Vagina (tissue), 2 donors: ENCODE measurements around the gene TBCA. TPM values are rescaled to one million over a fixed set of nuclear protein-coding genes. Genes with fewer than 3 reads are reported as not detected.
"Not testable (repeated sequence)": the region's sequence is repeated elsewhere in the genome, so short reads cannot be mapped to it uniquely, and the experiment has no call there.

Experiments used
- DNase-seq, 2 donors: peaks; one replicate each; pipeline ENCODE4 v3.0.0-alpha.2; 2017; ENCODE audit errors: extremely low spot score in 2 of 2
- H3K27ac ChIP-seq: fragments of 200-600 bp; sonication (generic); one replicate; pipeline ENCODE4 v1.5.1; 2019
- H3K27me3 ChIP-seq: fragments of 200-600 bp; sonication (generic); one replicate; pipeline ENCODE4 v1.5.1; 2019
- H3K36me3 ChIP-seq, 2 donors: fragments of 200-600 bp; sonication (generic); one replicate each; pipeline ENCODE4 v1.5.1; 2017 to 2019
- H3K4me1 ChIP-seq: fragments of 200-600 bp; sonication (generic); one replicate; pipeline ENCODE4 v1.5.1; 2019
- H3K4me3 ChIP-seq, 2 donors: fragments of 200-600 bp; sonication (generic); 1 replicate in 1 of 2; 2 replicates in 1 of 2; pipeline ENCODE4 v1.5.1; 2016 to 2019
- H3K9me3 ChIP-seq: fragments of 200-600 bp; sonication (generic); one replicate; pipeline ENCODE4 v1.5.1; 2019
- POLR2A ChIP-seq, 2 donors: fragments of 450-650 bp; IDR thresholded peaks; one replicate each; pipeline ENCODE4 v1.6.1; 2017; ENCODE audit warnings: antibody characterized with exemption in 2 of 2, mild to moderate bottlenecking in 2 of 2, moderate library complexity in 2 of 2
- POLR2AphosphoS5 ChIP-seq, 2 donors: sonication (generic); formaldehyde crosslinking; IDR thresholded peaks; one replicate each; pipeline ENCODE4 v1.9.0; 2017; ENCODE audit warnings: antibody characterized with exemption in 2 of 2, mild to moderate bottlenecking in 2 of 2, low read depth in 1 of 2; ENCODE audit not compliant: insufficient read depth in 1 of 2
- intact Hi-C: fragments of 100-400 bp; cut with DNase I; formaldehyde crosslinking; loops from one replicate; pipeline ENCODE4 v1.15.1; 2023
- total RNA-seq: library from RNA; depleted of rRNA; stranded (reverse); fragments of >200 nt; gene quantifications from one replicate; pipeline ENCODE4 v1.2.3, GENCODE V29; 2016
- TF ChIP-seq, protein P1 (sequence below), 3 experiments: fragments of 450-650 bp in 2 of 3; fragments of 200-600 bp in 1 of 3; sonication (generic) in 1 of 3; IDR thresholded peaks; one replicate each; pipeline ENCODE4 v1.5.1; 2017 to 2019; ENCODE audit warnings: antibody characterized with exemption in 3 of 3, mild to moderate bottlenecking in 2 of 3, moderate library complexity in 2 of 3

TBCA gene
- total RNA-seq, 1 donor from 2014 or later, result 142 TPM

DNA sequence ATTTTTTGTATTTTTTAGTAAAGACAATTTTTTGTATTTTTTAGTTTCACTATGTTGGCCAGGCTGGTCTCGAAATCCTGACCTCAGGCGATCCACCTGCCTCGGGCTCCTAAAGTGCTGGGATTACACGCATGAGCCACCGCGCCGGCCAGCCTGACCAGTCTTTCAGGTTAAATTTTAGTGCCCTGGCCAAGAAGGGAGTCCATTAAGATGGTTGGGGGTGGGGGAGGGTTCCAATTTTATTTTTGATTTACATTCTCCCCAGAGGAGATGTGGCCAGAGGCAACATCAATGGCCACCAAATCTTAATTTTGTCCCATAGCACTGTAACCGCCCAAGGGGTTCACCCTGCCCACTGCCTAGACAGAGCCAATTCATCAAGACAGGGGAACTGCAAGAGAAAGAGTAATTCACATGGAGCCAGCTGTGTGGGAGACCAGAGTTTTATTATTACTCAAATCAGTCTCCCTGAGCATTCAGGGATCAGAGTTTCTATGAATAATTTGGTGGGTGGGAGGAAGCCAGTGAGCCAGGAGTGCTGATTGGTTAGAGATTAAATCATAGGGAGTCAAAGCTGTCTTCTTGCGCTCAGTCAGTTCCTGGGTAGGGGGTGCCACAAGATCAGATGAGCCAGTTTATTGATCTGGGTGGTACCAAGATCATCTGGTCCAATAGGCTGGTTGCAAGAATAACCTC, 24.7 kb downstream of the TBCA start:
- Histone ChIP-seq H3K36me3 (no peaks in the 10 kb centered on the region), H3K27ac (no peak overlapping the region), H3K27me3 (no peaks in the 10 kb centered on the region), H3K4me1 (peaks cover 13% of the 10 kb centered on the region), H3K9me3 (no peaks in the 10 kb centered on the region), H3K4me3 (no peak overlapping the region)
- intact Hi-C loops, result no loop called here
- no peak for TF ChIP-seq POLR2A (IDR thresholded peaks at IDR 0.05)
- TF ChIP-seq, protein P1, sequence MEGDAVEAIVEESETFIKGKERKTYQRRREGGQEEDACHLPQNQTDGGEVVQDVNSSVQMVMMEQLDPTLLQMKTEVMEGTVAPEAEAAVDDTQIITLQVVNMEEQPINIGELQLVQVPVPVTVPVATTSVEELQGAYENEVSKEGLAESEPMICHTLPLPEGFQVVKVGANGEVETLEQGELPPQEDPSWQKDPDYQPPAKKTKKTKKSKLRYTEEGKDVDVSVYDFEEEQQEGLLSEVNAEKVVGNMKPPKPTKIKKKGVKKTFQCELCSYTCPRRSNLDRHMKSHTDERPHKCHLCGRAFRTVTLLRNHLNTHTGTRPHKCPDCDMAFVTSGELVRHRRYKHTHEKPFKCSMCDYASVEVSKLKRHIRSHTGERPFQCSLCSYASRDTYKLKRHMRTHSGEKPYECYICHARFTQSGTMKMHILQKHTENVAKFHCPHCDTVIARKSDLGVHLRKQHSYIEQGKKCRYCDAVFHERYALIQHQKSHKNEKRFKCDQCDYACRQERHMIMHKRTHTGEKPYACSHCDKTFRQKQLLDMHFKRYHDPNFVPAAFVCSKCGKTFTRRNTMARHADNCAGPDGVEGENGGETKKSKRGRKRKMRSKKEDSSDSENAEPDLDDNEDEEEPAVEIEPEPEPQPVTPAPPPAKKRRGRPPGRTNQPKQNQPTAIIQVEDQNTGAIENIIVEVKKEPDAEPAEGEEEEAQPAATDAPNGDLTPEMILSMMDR (IDR thresholded peaks at IDR 0.05), result no peak
- TF ChIP-seq POLR2AphosphoS5 (IDR thresholded peaks at IDR 0.05; ENCODE audit: insufficient read depth in 1 of 2, low read depth in 1 of 2), result no peak
- no peak for DNase-seq

DNA sequence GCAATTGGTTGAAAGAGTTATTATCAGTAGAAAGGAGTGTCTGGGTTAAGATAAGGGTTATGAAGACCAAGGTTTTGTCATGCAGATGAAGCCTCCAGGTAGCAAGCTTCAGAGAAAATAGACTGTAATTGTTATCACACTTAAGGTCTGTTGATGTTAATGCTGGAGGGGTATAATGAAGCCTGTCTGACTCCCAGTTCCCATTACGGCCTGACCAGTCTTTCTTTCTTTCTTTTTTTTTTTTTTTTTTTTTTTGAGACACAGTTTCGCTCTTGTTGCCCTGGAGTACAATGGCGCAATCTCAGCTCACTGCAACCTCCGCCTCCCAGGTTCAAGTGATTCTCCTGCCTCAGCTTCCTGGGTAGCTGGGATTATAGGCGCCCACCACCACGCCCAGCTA, 25.2 kb downstream of the TBCA start:
- DNase-seq, H3K27me3 ChIP-seq, H3K27ac ChIP-seq, H3K9me3 ChIP-seq, H3K36me3 ChIP-seq, H3K4me3 ChIP-seq, intact Hi-C loops: not testable (repeated sequence)
- H3K4me1 ChIP-seq, result peaks cover 13% of the 10 kb centered on the region

DNA sequence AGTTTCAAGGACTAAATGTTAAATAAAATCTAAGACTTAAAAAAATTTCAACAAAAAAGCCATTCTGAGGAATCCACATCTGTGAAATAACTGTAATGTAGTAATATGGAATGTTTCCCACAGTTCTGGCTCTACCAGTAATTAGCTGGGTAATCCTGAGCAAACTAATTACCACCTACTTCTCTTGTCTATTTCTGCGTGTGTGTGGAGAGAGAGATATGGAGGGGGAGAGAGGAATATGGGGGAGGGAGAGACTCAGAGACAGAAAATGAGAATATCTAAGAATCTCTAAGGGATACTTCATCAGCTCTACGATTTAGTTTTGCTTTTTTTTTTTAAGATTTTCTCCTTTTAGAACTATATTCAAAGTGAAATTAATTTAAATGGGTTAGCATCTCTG, 28.0 kb downstream of the TBCA start:
- DNase-seq, result no peak
- Histone ChIP-seq H3K36me3 (no peaks in the 10 kb centered on the region), H3K4me3 (no peak overlapping the region), H3K9me3 (no peaks in the 10 kb centered on the region), H3K27me3 (no peaks in the 10 kb centered on the region), H3K27ac (no peak overlapping the region), H3K4me1 (peaks cover 9% of the 10 kb centered on the region)
- TF ChIP-seq POLR2AphosphoS5 (IDR thresholded peaks at IDR 0.05; ENCODE audit: insufficient read depth in 1 of 2, low read depth in 1 of 2) (no peak), POLR2A (IDR thresholded peaks at IDR 0.05) (no peak)
- TF ChIP-seq, protein P1 (IDR thresholded peaks at IDR 0.05), result no peak
- intact Hi-C loops, result no loop called here

DNA sequence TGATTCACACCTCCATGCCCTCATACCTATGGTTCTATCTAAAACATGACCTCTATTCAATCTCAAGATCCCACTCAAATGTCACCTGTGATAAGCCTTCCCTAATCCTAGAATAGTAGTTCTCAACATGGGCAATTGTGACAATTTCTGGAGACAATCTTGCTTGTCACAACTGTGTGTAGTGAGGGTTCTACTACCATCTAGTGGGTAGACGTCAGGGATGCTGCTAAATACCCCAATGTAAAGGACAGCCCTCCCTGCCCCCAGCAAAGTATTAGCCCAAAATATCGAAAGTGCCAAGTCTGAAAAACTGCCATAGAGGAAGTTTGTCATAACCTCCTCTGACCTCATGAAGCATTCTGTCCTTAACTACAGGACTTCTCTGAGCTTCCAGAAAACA, 32.0 kb downstream of the TBCA start:
- no peak overlapping the region for H3K4me3 ChIP-seq
- TF ChIP-seq POLR2A (IDR thresholded peaks at IDR 0.05) (no peak), POLR2AphosphoS5 (IDR thresholded peaks at IDR 0.05; ENCODE audit: insufficient read depth in 1 of 2, low read depth in 1 of 2) (no peak)
- TF ChIP-seq, protein P1 (IDR thresholded peaks at IDR 0.05), result no peak
- H3K27ac ChIP-seq, result no peak overlapping the region
- no peak for DNase-seq
- H3K36me3 ChIP-seq, result no peaks in the 10 kb centered on the region
- intact Hi-C loops, result no loop called here
- H3K9me3 ChIP-seq, result no peaks in the 10 kb centered on the region
- no peaks in the 10 kb centered on the region for H3K4me1 ChIP-seq
- H3K27me3 ChIP-seq, result no peaks in the 10 kb centered on the region

DNA sequence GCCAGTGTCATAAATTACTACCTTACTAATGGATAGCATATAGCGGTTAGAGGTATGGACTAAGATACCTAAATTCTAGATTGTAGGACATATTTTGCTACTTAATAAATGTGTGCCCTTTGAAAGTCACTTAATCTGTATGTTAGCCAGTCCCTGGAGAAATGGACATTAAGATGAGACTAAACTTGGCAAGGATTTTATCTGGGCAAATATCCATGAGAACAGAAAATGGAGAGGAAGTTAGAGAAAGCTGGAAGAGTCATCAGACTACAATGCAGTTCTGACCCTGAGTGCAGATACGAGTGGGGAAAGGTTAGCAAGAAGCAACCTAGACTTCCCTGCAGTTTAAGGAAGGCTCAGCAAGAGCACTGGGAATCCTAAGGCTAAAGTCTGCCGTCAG, 33.0 kb downstream of the TBCA start:
- DNase-seq, result no peak
- intact Hi-C loops, result no loop called here
- no peak overlapping the region for H3K27ac ChIP-seq
- H3K27me3 ChIP-seq, result no peaks in the 10 kb centered on the region
- no peaks in the 10 kb centered on the region for H3K36me3 ChIP-seq
- TF ChIP-seq POLR2A (IDR thresholded peaks at IDR 0.05) (no peak), POLR2AphosphoS5 (IDR thresholded peaks at IDR 0.05; ENCODE audit: insufficient read depth in 1 of 2, low read depth in 1 of 2) (no peak)
- TF ChIP-seq, protein P1 (IDR thresholded peaks at IDR 0.05), result no peak
- peaks cover 7% of the 10 kb centered on the region for H3K4me1 ChIP-seq
- H3K9me3 ChIP-seq, result no peaks in the 10 kb centered on the region
- H3K4me3 ChIP-seq, result no peak overlapping the region
